HEK293 (cell line): Measurements from ENCODE around the gene NSMCE1.

Source experiments
- CTCF ChIA-PET: fragments of 350-600 bp; formaldehyde crosslinking; extraction: SDS; loops from one replicate; lab custom pipeline; 2021; ENCODE audit warnings: antibody characterized with exemption; lab: Yijun Ruan, JAX
- POLR2A ChIA-PET: fragments of 300-600 bp; formaldehyde crosslinking; extraction: SDS; loops from one replicate; lab custom pipeline; 2020; ENCODE audit warnings: antibody characterized with exemption, inconsistent platforms; lab: Yijun Ruan, JAX
- H3K27ac ChIP-seq: fragments of 200-500 bp; sonication (Bioruptor generic); 2 replicates; pipeline ENCODE4 v1.5.1; 2014; ENCODE audit warnings: low read depth, low read length, control low read depth, inconsistent platforms; ENCODE audit errors: extremely low read depth
- H3K36me3 ChIP-seq, 2 experiments: fragments of 200-500 bp in 1 of 2; sonication (Bioruptor generic) in 1 of 2; 1 replicate in 1 of 2; 2 replicates in 1 of 2; pipeline ENCODE4 v1.5.1; 2014 to 2017; ENCODE audit warnings: inconsistent platforms in 2 of 2, low read length in 2 of 2; ENCODE audit not compliant: control insufficient read depth in 2 of 2, insufficient read depth in 1 of 2
- H3K4me1 ChIP-seq: fragments of 200-500 bp; sonication (Bioruptor generic); 2 replicates; pipeline ENCODE4 v1.5.1; 2014; ENCODE audit warnings: mild to moderate bottlenecking, low read length, inconsistent platforms; ENCODE audit not compliant: control insufficient read depth, insufficient read depth
- H3K4me3 ChIP-seq: 2 replicates; pipeline ENCODE4 v1.5.1; 2011; ENCODE audit warnings: low read depth, mild to moderate bottlenecking, control low read depth, low read length, moderate library complexity
- H3K9me3 ChIP-seq: fragments of 200-500 bp; sonication (Bioruptor generic); 2 replicates; pipeline ENCODE4 v1.5.1; 2014; ENCODE audit warnings: low read depth, low read length, inconsistent platforms; ENCODE audit not compliant: control insufficient read depth, insufficient read depth
- GLI4 ChIP-seq: fragments of 450-650 bp; formaldehyde crosslinking; IDR thresholded peaks from 2 replicates; pipeline ENCODE4 v1.5.1; 2016; ENCODE audit warnings: missing biosample characterization, missing genetic modification characterization
- ZBTB17 ChIP-seq: fragments of 450-650 bp; formaldehyde crosslinking; IDR thresholded peaks from 2 replicates; pipeline ENCODE4 v1.5.1; 2016; ENCODE audit warnings: missing biosample characterization, missing genetic modification characterization
- ZBTB26 ChIP-seq: fragments of 450-650 bp; formaldehyde crosslinking; optimal IDR thresholded peaks from 2 replicates; pipeline ENCODE3; 2016; ENCODE audit warnings: missing biosample characterization, mild to moderate bottlenecking, missing genetic modification characterization
- ZBTB8A ChIP-seq: fragments of 450-650 bp; formaldehyde crosslinking; IDR thresholded peaks from 2 replicates; pipeline ENCODE4 v1.5.1; 2016; ENCODE audit warnings: missing biosample characterization, missing genetic modification characterization
- ZFHX2 ChIP-seq: fragments of 450-650 bp; formaldehyde crosslinking; conservative IDR thresholded peaks from 2 replicates; pipeline ENCODE4 v1.5.1; 2016; ENCODE audit warnings: missing biosample characterization, missing genetic modification characterization
- ZNF514 ChIP-seq: fragments of 450-650 bp; formaldehyde crosslinking; IDR thresholded peaks from 2 replicates; pipeline ENCODE4 v1.5.1; 2016; ENCODE audit warnings: missing biosample characterization, missing genetic modification characterization
- ZNF530 ChIP-seq: fragments of 450-650 bp; formaldehyde crosslinking; IDR thresholded peaks from 2 replicates; pipeline ENCODE4 v1.5.1; 2016; ENCODE audit warnings: low read depth, missing biosample characterization, missing genetic modification characterization
- ZNF585B ChIP-seq: fragments of 450-650 bp; formaldehyde crosslinking; IDR thresholded peaks from 2 replicates; pipeline ENCODE4 v1.5.1; 2016; ENCODE audit warnings: missing biosample characterization, missing genetic modification characterization
- ZNF701 ChIP-seq: fragments of 450-650 bp; formaldehyde crosslinking; IDR thresholded peaks from 2 replicates; pipeline ENCODE4 v1.5.1; 2016; ENCODE audit warnings: missing biosample characterization, missing genetic modification characterization
- ZNF785 ChIP-seq: fragments of 450-650 bp; formaldehyde crosslinking; IDR thresholded peaks from 2 replicates; pipeline ENCODE4 v1.5.1; 2016; ENCODE audit warnings: missing biosample characterization, missing genetic modification characterization
- ZNF791 ChIP-seq: fragments of 450-650 bp; formaldehyde crosslinking; IDR thresholded peaks from 2 replicates; pipeline ENCODE4 v1.5.1; 2016; ENCODE audit warnings: missing biosample characterization, missing genetic modification characterization
- ZNF843 ChIP-seq: fragments of 450-650 bp; formaldehyde crosslinking; IDR thresholded peaks from 2 replicates; pipeline ENCODE4 v1.5.1; 2016; ENCODE audit warnings: missing biosample characterization, missing genetic modification characterization
- ZSCAN16 ChIP-seq: fragments of 450-650 bp; formaldehyde crosslinking; IDR thresholded peaks from 2 replicates; pipeline ENCODE4 v1.5.1; 2016; ENCODE audit warnings: missing biosample characterization, missing genetic modification characterization
- ZXDB ChIP-seq: fragments of 450-650 bp; formaldehyde crosslinking; IDR thresholded peaks from 2 replicates; pipeline ENCODE4 v1.5.1; 2016; ENCODE audit warnings: missing biosample characterization, missing genetic modification characterization
- TF ChIP-seq, protein P1 (sequence below): fragments of 450-650 bp; formaldehyde crosslinking; IDR thresholded peaks from 2 replicates; pipeline ENCODE4 v1.5.1; 2016; ENCODE audit warnings: missing biosample characterization, missing genetic modification characterization, borderline replicate concordance
- TF ChIP-seq, protein P2 (sequence below): fragments of 450-650 bp; formaldehyde crosslinking; IDR thresholded peaks from 2 replicates; pipeline ENCODE4 v1.5.1; 2016; ENCODE audit warnings: missing biosample characterization, missing genetic modification characterization

Gene NSMCE1

DNA sequence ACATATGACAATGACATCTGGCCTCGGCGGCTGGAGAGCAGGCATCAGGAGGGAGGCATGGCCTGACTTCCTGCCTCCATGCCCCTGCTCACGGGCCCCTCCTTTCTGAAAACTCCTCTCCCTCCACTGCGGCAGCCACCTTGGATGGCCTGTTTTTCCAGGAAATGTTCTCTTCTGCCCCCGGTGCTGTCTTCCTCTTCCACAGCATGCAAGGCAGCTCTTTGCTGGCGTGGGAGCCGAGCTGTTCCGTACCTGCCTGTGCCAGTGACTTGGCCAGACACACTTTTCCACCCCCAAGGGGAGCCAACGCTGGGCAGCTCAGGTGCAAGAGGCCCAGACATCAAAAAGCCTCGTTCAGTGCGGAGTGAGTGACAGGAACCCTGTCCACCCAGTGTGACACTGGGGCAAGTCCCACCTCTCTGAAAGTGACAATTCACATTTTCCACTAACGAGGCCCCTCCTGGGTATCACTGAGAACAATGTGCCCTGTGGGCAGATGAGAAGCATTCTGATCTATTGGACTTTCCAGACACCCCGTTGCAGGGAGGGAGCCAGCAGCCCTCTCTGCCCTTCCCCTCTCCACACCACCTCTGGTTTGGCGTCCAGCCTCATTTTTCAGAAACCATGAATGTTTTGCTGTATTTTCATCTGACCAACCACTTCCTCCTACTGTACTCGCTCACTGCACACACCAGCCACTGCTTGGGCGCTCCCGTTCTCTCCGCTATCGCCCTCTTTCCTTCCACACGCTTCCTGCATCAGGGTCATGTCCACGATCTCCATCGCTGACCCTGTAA, 31.2 kb downstream of the NSMCE1 start (continued):
- TF ChIP-seq ZNF785 (no peak), ZNF701 (tag by site-specific recombination) (no peak)
- TF ChIP-seq, protein P1, sequence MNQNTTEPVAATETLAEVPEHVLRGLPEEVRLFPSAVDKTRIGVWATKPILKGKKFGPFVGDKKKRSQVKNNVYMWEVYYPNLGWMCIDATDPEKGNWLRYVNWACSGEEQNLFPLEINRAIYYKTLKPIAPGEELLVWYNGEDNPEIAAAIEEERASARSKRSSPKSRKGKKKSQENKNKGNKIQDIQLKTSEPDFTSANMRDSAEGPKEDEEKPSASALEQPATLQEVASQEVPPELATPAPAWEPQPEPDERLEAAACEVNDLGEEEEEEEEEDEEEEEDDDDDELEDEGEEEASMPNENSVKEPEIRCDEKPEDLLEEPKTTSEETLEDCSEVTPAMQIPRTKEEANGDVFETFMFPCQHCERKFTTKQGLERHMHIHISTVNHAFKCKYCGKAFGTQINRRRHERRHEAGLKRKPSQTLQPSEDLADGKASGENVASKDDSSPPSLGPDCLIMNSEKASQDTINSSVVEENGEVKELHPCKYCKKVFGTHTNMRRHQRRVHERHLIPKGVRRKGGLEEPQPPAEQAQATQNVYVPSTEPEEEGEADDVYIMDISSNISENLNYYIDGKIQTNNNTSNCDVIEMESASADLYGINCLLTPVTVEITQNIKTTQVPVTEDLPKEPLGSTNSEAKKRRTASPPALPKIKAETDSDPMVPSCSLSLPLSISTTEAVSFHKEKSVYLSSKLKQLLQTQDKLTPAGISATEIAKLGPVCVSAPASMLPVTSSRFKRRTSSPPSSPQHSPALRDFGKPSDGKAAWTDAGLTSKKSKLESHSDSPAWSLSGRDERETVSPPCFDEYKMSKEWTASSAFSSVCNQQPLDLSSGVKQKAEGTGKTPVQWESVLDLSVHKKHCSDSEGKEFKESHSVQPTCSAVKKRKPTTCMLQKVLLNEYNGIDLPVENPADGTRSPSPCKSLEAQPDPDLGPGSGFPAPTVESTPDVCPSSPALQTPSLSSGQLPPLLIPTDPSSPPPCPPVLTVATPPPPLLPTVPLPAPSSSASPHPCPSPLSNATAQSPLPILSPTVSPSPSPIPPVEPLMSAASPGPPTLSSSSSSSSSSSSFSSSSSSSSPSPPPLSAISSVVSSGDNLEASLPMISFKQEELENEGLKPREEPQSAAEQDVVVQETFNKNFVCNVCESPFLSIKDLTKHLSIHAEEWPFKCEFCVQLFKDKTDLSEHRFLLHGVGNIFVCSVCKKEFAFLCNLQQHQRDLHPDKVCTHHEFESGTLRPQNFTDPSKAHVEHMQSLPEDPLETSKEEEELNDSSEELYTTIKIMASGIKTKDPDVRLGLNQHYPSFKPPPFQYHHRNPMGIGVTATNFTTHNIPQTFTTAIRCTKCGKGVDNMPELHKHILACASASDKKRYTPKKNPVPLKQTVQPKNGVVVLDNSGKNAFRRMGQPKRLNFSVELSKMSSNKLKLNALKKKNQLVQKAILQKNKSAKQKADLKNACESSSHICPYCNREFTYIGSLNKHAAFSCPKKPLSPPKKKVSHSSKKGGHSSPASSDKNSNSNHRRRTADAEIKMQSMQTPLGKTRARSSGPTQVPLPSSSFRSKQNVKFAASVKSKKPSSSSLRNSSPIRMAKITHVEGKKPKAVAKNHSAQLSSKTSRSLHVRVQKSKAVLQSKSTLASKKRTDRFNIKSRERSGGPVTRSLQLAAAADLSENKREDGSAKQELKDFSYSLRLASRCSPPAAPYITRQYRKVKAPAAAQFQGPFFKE, result no peak

DNA sequence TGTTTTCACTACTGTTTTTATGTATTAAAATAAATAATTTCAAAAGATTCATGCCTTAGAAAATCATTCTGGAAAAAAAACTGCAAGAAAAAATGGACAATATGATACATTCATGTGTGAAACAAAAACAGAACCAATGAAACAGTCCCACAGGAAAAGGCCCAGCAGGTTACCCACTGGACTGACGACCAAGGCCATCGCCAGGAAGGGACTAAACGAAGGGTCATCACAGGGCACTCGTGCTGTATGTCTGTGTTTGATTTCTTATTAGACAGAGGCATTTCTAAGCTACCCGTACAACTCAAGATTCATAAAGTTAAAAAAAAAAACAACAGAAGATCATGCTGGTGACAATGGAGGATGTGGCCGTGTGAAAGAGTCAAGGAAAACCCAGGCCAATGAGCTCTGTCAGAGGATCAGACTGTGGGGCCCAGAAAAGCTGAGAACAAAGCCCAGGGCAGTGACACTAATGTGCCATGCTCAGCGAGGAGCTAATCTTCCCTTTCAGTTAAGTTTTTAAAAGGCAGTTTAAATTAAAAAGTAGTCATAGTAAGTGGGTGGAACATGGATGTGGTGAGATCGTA, 31.8 kb downstream of the NSMCE1 start:
- no peak overlapping the region for H3K27ac ChIP-seq
- no peaks in the 10 kb centered on the region for H3K9me3 ChIP-seq
- ChIA-PET POLR2A (interaction anchor here (0.7 kb wide), 1 partner anchor 55 kb away, joined by 9 read pairs; no protein-coding TSS in a partner anchor), CTCF (interaction anchor here (0.6 to 4.4 kb wide), 4 partner anchors 37 to 281 kb away, joined by 3 to 83 read pairs (median 6); no protein-coding TSS in a partner anchor)
- H3K36me3 ChIP-seq, result peaks cover 0 to 28% of the 10 kb centered on the region in 2 experiments; a peak in 1 of 3 replicates
- TF ChIP-seq ZNF791 (tag by site-specific recombination), result no peak
- TF ChIP-seq ZNF585B (tag by site-specific recombination), result no peak
- TF ChIP-seq ZNF843, result no peak
- TF ChIP-seq ZBTB26 (tag by site-specific recombination), result no peak
- TF ChIP-seq ZFHX2 (tag by site-specific recombination), result no peak
- TF ChIP-seq ZNF530 (tag by site-specific recombination), result no peak
- TF ChIP-seq ZXDB, result no peak
- no peak for TF ChIP-seq ZBTB17 (tag by site-specific recombination)
- TF ChIP-seq ZNF514, result no peak
- TF ChIP-seq, protein P2, sequence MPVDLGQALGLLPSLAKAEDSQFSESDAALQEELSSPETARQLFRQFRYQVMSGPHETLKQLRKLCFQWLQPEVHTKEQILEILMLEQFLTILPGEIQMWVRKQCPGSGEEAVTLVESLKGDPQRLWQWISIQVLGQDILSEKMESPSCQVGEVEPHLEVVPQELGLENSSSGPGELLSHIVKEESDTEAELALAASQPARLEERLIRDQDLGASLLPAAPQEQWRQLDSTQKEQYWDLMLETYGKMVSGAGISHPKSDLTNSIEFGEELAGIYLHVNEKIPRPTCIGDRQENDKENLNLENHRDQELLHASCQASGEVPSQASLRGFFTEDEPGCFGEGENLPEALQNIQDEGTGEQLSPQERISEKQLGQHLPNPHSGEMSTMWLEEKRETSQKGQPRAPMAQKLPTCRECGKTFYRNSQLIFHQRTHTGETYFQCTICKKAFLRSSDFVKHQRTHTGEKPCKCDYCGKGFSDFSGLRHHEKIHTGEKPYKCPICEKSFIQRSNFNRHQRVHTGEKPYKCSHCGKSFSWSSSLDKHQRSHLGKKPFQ (tag by site-specific recombination), result no peak
- no peak for TF ChIP-seq GLI4
- TF ChIP-seq ZBTB8A (tag by site-specific recombination), result no peak
- no peak for TF ChIP-seq ZSCAN16
- peaks cover 4% of the 10 kb centered on the region; the same call in 1 of the 2 replicates for H3K4me1 ChIP-seq
- H3K4me3 ChIP-seq, result no peak overlapping the region
